HS-27A (cell line): Measurements from ENCODE around the gene PPP1R9B.

ENCODE experiments used
- DNase-seq: peaks from one replicate; pipeline ENCODE4 v3.0.0-alpha.2; 2012; ENCODE audit warnings: low read depth, missing footprints

The PPP1R9B gene

GRCh38 chr17:50088952-50089825, 61.3 kb downstream of the PPP1R9B start:
- DNase-seq: no peak

GRCh38 chr17:50087912-50088405, 62.5 kb downstream of the PPP1R9B start:
- DNase-seq: no peak

GRCh38 chr17:50087246-50087911, 63.1 kb downstream of the PPP1R9B start:
- DNase-seq: no peak
